Bronchus fibroblast of lung (primary cell): ENCODE results near the gene ZNF608. TPM values are rescaled to one million over a fixed set of nuclear protein-coding genes. Genes with fewer than 3 reads are reported as not detected.

Source experiments
- total RNA-seq: library from RNA; depleted of rRNA; stranded (reverse); fragments of >200 nt; gene quantifications from 2 replicates; pipeline ENCODE4 v1.2.3, GENCODE V29; 2015

Gene ZNF608, protein sequence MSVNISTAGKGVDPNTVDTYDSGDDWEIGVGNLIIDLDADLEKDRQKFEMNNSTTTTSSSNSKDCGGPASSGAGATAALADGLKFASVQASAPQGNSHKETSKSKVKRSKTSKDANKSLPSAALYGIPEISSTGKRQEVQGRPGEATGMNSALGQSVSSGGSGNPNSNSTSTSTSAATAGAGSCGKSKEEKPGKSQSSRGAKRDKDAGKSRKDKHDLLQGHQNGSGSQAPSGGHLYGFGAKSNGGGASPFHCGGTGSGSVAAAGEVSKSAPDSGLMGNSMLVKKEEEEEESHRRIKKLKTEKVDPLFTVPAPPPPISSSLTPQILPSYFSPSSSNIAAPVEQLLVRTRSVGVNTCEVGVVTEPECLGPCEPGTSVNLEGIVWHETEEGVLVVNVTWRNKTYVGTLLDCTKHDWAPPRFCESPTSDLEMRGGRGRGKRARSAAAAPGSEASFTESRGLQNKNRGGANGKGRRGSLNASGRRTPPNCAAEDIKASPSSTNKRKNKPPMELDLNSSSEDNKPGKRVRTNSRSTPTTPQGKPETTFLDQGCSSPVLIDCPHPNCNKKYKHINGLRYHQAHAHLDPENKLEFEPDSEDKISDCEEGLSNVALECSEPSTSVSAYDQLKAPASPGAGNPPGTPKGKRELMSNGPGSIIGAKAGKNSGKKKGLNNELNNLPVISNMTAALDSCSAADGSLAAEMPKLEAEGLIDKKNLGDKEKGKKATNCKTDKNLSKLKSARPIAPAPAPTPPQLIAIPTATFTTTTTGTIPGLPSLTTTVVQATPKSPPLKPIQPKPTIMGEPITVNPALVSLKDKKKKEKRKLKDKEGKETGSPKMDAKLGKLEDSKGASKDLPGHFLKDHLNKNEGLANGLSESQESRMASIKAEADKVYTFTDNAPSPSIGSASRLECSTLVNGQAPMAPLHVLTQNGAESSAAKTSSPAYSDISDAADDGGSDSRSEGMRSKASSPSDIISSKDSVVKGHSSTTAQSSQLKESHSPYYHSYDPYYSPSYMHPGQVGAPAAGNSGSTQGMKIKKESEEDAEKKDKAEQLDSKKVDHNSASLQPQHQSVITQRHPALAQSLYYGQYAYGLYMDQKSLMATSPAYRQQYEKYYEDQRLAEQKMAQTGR (N-terminal part only)
- total RNA-seq: 11.4 and 12.5 TPM in 2 replicates

DNA sequence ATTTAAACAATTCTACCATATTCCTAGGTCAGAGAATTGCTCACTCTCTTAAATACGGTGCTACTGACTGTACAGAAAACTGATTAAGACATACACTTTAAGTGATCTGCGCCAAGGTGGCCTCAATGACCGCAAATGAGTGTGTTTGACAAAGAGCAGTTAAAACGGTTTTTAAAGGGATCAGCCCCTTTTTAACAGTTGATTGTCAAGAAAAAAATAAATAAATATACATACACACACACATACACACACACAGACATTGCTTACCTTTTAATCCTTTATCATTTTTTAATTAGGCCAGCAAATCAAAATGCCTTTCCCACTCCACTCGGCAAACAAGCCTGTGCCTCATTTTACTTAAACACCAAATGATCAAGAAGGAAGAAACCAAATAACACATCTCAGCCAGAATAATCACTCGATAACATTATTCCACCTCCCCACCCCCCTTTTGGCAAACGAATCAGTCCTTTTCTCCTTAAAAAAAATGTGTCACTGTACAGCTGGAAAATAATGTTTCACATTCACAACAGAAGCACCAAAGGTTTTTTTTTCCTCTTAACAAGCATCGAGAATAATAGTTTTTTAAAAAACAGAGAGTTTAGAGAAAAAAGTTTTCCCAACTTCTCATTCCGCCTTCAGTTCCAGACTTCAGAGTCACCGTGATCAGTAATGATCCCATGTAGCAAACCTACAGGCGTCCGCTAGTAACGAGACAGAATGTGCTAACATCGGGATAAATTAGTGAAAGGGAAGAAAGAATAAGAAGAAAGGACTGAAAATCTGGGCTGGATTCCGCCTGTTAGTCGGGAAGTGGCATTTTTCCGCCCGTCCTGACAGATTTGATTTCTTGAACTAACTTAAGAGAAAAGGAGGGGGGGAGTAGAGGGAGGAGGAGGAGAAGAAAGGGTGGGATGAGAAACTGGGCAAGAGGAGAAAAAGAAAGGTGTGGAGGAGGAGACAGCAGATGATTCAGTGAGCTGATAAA, at the start of gene ZNF608:
Gene ZNF608 (minus strand): TSS at position 712 of the 988 bp plus-strand sequence. CDS start 1,650 bp downstream, outside the sequence.

